ENCODE data around the gene NKTR. TPM values are rescaled to one million over a fixed set of nuclear protein-coding genes. Genes with fewer than 3 reads are reported as not detected.
A peak's percentile ranks its signal among the peaks of the same experiment; 100 is the strongest.

The NKTR gene
- total RNA-seq, 1 donor from 2014 or later, result 92.1 TPM

- peaks cover 6% of the 10 kb centered on the region for H3K36me3 ChIP-seq
- intact Hi-C loops (cut with DNase I), result no loop called here
- DNase-seq (no peak), ATAC-seq (no peak)
- no peak for TF ChIP-seq CTCF (IDR thresholded peaks at IDR 0.05)
- peak overlapping the region; percentile 87 for H3K4me3 ChIP-seq
- no peaks in the 10 kb centered on the region for H3K9me3 ChIP-seq
- H3K27ac ChIP-seq, result peak overlapping the region; percentile 83
- peaks cover 41% of the 10 kb centered on the region for H3K4me1 ChIP-seq
- H3K27me3 ChIP-seq, result no peaks in the 10 kb centered on the region
Observed at GRCh38 chr3:42652251-42652610, 51.7 kb downstream of the NKTR start.

DNA sequence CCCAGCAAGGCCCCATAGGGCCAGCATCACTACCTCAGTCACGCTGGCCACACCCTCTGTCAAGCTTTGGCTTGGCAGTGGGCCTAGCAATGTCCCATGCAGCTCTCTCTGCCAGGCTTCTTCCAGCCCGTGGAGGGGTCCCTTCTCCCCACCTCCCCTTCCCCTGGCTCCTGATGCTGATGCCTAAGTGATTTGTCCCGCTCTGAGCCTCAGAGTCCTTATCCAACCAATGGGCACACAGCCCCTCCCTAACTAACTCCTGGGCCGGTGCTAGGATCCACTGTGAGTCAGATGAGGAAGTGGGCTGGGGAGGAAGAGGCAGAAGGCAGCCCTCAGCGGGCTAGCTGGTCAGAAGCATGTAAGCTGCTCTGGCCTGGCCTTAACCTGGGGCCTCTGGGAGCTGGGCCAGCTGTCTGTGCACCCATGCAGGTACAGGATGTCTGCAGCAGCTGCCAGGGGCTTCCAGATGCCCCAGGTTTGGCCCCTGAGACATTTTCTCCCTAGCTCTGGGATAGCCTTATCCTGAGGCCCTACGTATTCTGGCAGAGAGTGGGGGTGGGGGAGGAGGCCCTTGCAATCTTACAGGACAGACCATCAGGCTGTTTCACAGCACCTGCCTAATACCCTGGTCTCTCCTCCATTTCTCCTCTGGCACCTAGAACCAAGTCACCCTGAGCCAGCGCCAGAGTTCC is 52.3 kb downstream of the NKTR start:
- DNase-seq (peak; percentile 74), ATAC-seq (peak; percentile 68)
- Histone ChIP-seq H3K27me3 (no peaks in the 10 kb centered on the region), H3K36me3 (peaks cover under 1% of the 10 kb centered on the region), H3K27ac (peak overlapping the region; percentile 83), H3K9me3 (no peaks in the 10 kb centered on the region), H3K4me1 (peaks cover 41% of the 10 kb centered on the region), H3K4me3 (peak overlapping the region; percentile 87)
- TF ChIP-seq CTCF (IDR thresholded peaks at IDR 0.05), result no peak
- intact Hi-C loops (cut with DNase I), result no loop called here

GRCh38 chr3:42653303-42653559 is 52.7 kb downstream of the NKTR start:
- H3K4me1 ChIP-seq, result peaks cover 41% of the 10 kb centered on the region
- H3K4me3 ChIP-seq, result peak overlapping the region; percentile 87
- no peak for TF ChIP-seq CTCF (IDR thresholded peaks at IDR 0.05)
- H3K27ac ChIP-seq, result peak overlapping the region; percentile 83
- H3K9me3 ChIP-seq, result no peaks in the 10 kb centered on the region
- ATAC-seq, result peak; percentile 0
- H3K36me3 ChIP-seq, result no peaks in the 10 kb centered on the region
- intact Hi-C loops (cut with DNase I), result no loop called here
- DNase-seq, result no peak
- no peaks in the 10 kb centered on the region for H3K27me3 ChIP-seq

DNA sequence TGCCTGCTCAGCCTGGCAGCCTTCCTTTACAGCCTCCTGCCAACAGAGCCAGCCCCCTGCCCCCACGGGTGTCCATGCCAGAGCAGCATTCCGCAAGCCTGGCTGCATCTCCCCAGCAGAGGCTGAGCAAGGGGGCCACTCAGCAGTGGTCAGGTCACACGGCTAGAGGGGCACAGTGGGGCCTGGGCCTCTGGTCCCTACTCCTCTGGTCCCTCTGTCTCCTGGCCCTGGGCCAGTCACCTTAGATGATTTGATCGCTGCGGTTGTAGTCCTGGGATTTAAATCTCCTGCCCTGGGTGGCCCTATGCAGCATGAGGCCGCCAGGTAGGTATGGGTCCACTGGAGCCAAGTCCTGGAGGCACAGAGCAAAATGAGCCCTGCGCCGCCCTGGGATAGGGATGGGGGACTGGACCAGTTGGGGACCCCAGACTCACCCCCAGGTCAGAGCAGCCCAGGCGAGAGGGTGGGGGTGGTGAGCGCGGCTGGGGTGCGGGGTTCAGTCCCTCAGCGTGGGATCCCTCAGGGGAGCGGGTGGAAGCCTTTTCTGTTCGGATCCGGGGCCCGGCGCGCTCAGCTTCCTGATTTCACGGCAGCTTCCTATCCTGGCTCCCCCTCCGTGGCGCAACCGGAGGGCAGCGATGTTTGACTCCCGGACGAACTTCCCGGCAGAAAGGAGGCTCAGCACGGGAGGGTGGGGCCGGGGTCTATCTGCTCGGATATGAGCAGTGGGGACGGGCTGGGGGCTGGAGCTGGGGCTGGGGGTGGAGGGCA is 53.3 kb downstream of the NKTR start, which contains the start of gene ZBTB47:
ZBTB47 (plus strand) TSS at position 138 of the 771 bp plus-strand sequence. CDS start 4,659 bp downstream, outside the sequence.
- intact Hi-C loops (cut with DNase I), result no loop called here
- ATAC-seq (peak; percentile 50), DNase-seq (peak; percentile 88)

More for the DNA sequence above, 53.3 kb downstream of the NKTR start, which contains the start of gene ZBTB47:
- Histone ChIP-seq H3K27ac (peak within 1 kb of the TSS; percentile 88), H3K4me1 (peaks cover 41% of the 10 kb centered on the region), H3K36me3 (no peaks in the 10 kb centered on the region), H3K27me3 (no peaks in the 10 kb centered on the region), H3K9me3 (no peaks in the 10 kb centered on the region), H3K4me3 (peak within 1 kb of the TSS; percentile 87)
- no peak for TF ChIP-seq CTCF (IDR thresholded peaks at IDR 0.05)
